Measurements from ENCODE around the gene CACNA2D2.

DNA sequence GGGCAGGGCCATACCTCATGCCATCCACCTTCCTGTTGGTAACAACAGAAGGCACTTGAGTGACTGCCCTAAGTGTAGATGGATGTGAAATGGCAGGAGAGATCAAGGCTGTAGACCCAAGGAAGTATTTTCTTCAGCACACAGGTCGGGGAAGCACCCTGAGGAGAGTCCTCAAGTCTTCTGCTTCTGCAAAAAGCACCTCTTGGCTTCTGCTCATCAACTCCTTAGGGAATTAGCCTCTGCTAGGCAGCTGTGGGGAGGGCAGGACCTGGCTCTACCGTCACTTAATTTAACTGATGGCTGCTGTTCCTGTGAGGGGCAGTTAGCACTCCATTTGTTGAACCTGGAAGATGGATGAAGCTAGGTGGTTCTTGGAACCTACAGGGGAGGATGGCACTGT, 6.9 kb upstream of the CACNA2D2 start:
- TF ChIP-seq, protein P1, sequence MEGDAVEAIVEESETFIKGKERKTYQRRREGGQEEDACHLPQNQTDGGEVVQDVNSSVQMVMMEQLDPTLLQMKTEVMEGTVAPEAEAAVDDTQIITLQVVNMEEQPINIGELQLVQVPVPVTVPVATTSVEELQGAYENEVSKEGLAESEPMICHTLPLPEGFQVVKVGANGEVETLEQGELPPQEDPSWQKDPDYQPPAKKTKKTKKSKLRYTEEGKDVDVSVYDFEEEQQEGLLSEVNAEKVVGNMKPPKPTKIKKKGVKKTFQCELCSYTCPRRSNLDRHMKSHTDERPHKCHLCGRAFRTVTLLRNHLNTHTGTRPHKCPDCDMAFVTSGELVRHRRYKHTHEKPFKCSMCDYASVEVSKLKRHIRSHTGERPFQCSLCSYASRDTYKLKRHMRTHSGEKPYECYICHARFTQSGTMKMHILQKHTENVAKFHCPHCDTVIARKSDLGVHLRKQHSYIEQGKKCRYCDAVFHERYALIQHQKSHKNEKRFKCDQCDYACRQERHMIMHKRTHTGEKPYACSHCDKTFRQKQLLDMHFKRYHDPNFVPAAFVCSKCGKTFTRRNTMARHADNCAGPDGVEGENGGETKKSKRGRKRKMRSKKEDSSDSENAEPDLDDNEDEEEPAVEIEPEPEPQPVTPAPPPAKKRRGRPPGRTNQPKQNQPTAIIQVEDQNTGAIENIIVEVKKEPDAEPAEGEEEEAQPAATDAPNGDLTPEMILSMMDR (IDR thresholded peaks at IDR 0.05) = no peak
- TF ChIP-seq EP300 (IDR thresholded peaks at IDR 0.05) = no peak
